Right renal cortex interstitium (tissue), 3 donors: ENCODE results near the gene BCAN. TPM values are rescaled to one million over a fixed set of nuclear protein-coding genes. Genes with fewer than 3 reads are reported as not detected.
A peak's percentile ranks its signal among the peaks of the same experiment; 100 is the strongest.

Experiments used
- DNase-seq, 3 donors: peaks; one replicate each; pipeline ENCODE4 v3.0.0-alpha.2; 2013; ENCODE audit warnings: low read depth in 3 of 3, low spot score in 2 of 3
- polyA plus RNA-seq, 3 donors: library from polyadenylated mRNA; unstranded; fragments of 120-200 nt; gene quantifications; one replicate each; pipeline ENCODE4 v1.2.1, GENCODE V29; 2013; ENCODE audit not compliant: insufficient read length in 3 of 3

The BCAN gene
- polyA plus RNA-seq, 3 donors = 0.11 to 0.29 (median 0.28) TPM

- DNase-seq = no peak
These were observed 51.3 kb downstream of the BCAN start for GRCh38 chr1:156692925-156693847.

- DNase-seq = no peak
These were observed 52.2 kb downstream of the BCAN start for GRCh38 chr1:156693848-156694689.

DNA sequence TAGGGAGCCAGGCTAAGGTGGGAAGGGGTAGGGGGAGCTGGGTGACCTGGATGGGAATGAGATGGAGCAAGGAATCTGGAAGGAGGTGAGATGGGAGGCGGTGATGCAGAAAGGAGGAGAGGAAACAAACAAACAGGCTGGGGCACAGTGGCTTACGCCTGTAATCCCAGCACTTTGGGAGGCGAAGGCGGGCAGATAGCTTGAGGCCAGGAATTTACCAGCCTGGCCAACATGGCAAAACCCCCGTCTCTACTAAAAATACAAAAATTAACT lies 52.7 kb downstream of the BCAN start:
- DNase-seq = no peak

DNA sequence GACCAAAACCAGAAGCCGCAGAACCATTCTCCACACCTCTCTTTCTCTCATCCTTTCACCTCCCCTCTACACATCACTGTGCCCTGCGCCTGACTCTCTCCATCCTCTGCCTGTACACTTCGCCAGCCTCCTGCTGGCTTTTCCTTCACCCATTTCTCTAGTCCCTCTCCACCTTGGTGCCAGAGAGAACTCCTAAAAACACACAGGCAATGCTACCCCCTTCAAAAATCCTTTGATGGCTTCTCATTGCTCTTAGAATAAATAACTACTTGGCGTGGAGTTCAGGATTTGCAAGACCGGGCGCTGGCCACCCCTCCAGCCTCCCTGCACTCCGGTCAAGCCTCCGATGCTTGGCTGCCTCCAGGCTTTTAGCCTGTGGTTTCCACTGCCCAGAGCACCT lies 54.8 kb downstream of the BCAN start:
- no peak for DNase-seq

DNA sequence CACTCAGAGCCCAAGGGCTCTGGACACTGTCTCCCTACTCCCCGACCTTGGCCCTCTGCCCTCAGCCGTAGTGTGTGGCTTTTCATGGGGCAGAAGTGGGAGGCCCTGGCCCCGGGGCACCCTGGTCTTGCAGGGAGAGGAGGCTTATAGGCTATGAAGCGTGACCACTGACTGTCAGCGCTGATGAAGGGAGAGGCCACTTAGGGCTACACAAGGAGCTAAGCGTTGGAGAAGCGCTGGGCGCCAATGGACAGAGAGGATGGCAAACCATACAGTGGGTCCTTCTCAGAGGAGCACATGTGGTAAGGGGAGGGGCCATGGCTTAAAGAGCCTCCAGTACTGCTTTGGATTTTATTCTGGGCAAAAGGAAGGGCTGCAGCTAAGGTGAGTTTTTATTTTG lies 55.6 kb downstream of the BCAN start:
- no peak for DNase-seq

DNA sequence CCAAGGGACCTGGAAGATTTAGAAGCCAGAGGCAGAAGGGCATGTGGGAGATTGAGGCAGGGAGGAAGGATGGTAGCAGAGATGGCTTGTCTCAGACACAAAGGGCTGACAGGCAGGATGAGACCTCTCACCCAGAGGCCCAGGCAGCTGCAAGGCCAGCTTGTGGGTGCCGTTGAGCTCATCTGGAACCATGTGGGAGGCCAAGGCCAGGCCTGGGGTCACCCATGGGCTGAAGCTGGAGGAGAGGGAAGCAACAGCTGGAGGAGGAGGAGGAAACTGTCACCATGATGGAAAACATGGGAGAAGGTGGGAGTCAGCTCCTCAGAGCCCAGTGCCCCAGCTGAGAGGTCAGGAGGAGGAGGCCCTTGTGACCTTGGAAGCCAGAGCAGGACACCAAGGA lies 57.1 kb downstream of the BCAN start:
- no peak for DNase-seq

- DNase-seq = no peak
These were observed 59.0 kb downstream of the BCAN start for GRCh38 chr1:156700736-156701531.

DNA sequence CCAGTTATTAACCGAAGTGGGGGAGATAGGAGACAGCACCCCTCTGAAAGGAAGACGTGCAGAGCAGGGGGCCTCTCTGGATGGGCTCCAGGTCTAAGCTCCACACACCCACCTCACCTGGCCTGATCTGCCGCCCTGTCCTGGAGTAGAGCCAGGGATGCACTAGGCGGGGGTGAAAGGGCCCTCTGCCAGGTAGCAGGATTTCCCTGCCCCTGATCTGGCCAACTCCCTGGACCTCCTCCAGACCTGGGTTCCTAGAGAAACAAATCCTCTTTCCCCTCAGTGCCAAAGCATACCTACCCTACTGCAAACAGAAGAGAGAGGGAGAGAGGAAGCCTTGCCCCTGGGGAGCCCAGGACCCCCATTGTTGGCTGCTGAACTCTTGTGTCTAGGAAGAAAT lies 61.4 kb downstream of the BCAN start:
- no peak for DNase-seq

GRCh38 chr1:156703741-156704140 lies 61.8 kb downstream of the BCAN start:
- no peak for DNase-seq

GRCh38 chr1:156704166-156704711 lies 62.3 kb downstream of the BCAN start:
- no peak for DNase-seq

DNA sequence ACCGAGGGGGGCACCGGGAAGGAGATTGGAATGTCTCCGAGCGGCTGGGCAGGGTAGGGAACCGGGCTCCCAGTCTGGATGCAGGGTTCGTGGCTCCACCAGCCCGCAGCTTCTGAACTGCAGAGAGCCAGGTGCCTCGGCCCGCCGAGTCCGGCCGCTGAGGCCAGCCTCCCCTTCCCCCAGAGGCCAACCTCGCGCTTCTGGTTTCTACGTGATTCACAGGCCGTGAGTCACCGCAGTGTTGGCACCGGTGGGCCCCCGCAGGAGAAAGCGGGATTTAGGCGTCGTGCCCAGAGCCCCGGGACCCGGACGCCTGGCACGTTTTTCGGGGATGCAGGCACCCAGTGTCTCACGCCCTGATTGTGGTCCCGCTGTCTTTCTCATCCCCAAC lies 63.0 kb downstream of the BCAN start:
- no peak for DNase-seq

DNA sequence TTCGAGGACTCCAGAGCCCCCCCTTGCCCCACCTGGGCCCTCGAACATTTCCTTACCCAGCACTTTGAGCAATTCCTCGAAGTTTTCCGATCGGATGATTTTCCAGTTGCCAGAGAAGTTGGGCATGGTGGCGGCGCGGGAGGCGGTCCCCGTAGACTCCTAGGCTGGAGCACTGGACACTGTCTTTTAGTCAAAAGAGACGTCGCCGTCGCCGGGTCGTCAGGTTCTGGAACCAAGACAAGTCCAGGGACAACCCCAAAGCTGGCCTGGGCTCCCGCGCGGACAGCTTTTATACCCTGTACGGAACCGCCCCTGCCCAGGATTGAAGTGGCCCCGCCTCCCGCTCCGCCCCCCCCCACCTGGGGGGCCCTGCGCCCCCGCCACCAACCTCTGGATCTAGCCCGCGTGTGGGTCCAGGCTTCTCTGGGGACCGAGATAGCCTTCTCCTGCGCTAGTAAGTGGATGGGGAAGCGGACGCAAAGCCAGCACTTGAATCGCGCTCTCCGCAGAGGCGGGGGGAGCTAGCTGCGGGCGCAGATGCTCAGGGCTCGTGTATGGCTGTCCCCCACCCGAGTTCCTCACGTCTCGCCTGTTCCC lies 63.5 kb downstream of the BCAN start, which contains the start of gene CRABP2:
CRABP2 (minus strand) TSS at position 263 of the 597 bp plus-strand sequence; CDS start at position 126, 137 bp downstream.
- DNase-seq = no peak

- DNase-seq = peak in 1 of 3 donors; percentile 58
These were observed 64.2 kb downstream of the BCAN start for GRCh38 chr1:156705918-156706656.

GRCh38 chr1:156706657-156707416 lies 64.9 kb downstream of the BCAN start:
- DNase-seq = no peak

- DNase-seq = no peak
These were observed 65.7 kb downstream of the BCAN start for GRCh38 chr1:156707417-156708217.

GRCh38 chr1:156708218-156708661 lies 66.3 kb downstream of the BCAN start:
- DNase-seq = no peak

DNA sequence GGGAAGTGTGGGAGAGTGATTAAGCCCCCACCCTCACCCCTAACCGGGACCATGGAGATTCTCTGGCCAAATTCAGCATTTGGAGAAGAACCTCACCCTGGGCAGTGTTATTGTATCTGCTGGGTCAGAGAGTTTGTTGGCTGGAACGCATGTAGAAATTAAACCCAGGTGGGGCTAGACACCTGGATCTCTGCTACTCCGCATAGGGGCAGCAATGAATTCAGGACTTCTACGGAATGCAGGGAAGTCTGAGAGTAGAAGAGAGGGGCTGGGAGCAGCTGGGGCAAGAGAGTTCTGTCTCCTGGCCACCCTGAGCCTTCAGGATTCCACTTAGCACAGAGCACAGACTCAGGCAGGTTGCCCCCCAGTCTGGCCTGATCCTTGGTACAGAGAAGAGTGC lies 67.1 kb downstream of the BCAN start:
- no peak for DNase-seq
